CD14-positive monocyte (primary cell): Measurements from ENCODE around the gene SEPTIN5. TPM values are rescaled to one million over a fixed set of nuclear protein-coding genes. Genes with fewer than 3 reads are reported as not detected.

ENCODE experiments used
- DNase-seq, 3 donors: peaks; one replicate each; pipeline ENCODE4 v3.0.0-alpha.2; 2011 to 2022
- H2AFZ ChIP-seq: 2 replicates; pipeline ENCODE4 v1.6.0; 2012; ENCODE audit warnings: mild to moderate bottlenecking, low read depth, low read length, inconsistent platforms; ENCODE audit not compliant: insufficient read depth, poor library complexity, severe bottlenecking
- H3K27ac ChIP-seq, 2 donors: 1 replicate in 1 of 2; 2 replicates in 1 of 2; pipeline ENCODE4 v1.5.1; 2012 to 2013; ENCODE audit warnings: low read length in 2 of 2, control low read depth in 1 of 2, inconsistent platforms in 1 of 2, low read depth in 1 of 2, mild to moderate bottlenecking in 1 of 2
- H3K27me3 ChIP-seq, 2 donors: one replicate each; pipeline versions ENCODE4 v1.6.0 to v1.6.1; 2011 to 2013; ENCODE audit warnings: low read length in 2 of 2; ENCODE audit not compliant: control insufficient read depth in 2 of 2, insufficient read depth in 2 of 2
- H3K36me3 ChIP-seq, 2 donors: replicated peaks in 1 of 2; 1 replicate in 1 of 2; 2 replicates in 1 of 2; pipeline versions ENCODE4 v1.5.1 to v1.6.1; 2012 to 2013; ENCODE audit warnings: low read length in 2 of 2, control low read depth in 1 of 2, inconsistent platforms in 1 of 2, mild to moderate bottlenecking in 1 of 2; ENCODE audit not compliant: insufficient read depth in 2 of 2, control insufficient read depth in 1 of 2
- H3K4me1 ChIP-seq, 2 donors: 1 replicate in 1 of 2; 2 replicates in 1 of 2; pipeline versions ENCODE4 v1.5.1 to v1.6.1; 2012 to 2013; ENCODE audit warnings: low read length in 2 of 2, control low read depth in 1 of 2, inconsistent platforms in 1 of 2, mild to moderate bottlenecking in 1 of 2, moderate library complexity in 1 of 2; ENCODE audit not compliant: insufficient read depth in 2 of 2, control insufficient read depth in 1 of 2
- H3K4me2 ChIP-seq: replicated peaks from 2 replicates; pipeline ENCODE3; 2012; ENCODE audit warnings: low read length, moderate library complexity, mild to moderate bottlenecking; ENCODE audit not compliant: poor library complexity, severe bottlenecking; ENCODE audit errors: extremely low read depth
- H3K4me3 ChIP-seq, 3 experiments: fragments of 200-600 bp in 1 of 3; sonication (generic) in 1 of 3; replicated peaks in 1 of 3; 1 replicate in 2 of 3; 2 replicates in 1 of 3; pipeline ENCODE4 v1.5.1; 2011 to 2013; ENCODE audit warnings: low read length in 3 of 3, mild to moderate bottlenecking in 3 of 3, control low read depth in 2 of 3, low read depth in 2 of 3, inconsistent platforms in 1 of 3, moderate library complexity in 1 of 3
- H3K79me2 ChIP-seq: 2 replicates; pipeline ENCODE4 v1.6.0; 2012; ENCODE audit warnings: mild to moderate bottlenecking, control low read depth, inconsistent platforms, low read length, moderate library complexity; ENCODE audit not compliant: insufficient read depth
- H3K9ac ChIP-seq: 2 replicates; pipeline ENCODE4 v1.6.0; 2017; ENCODE audit warnings: low read length, mild to moderate bottlenecking; ENCODE audit not compliant: insufficient read depth, poor library complexity, severe bottlenecking
- H3K9me3 ChIP-seq, 2 donors: replicated peaks in 1 of 2; 1 replicate in 1 of 2; 2 replicates in 1 of 2; pipeline versions ENCODE4 v1.5.1 to v1.6.1; 2012 to 2013; ENCODE audit warnings: low read length in 2 of 2, control low read depth in 1 of 2; ENCODE audit not compliant: control insufficient read depth in 1 of 2, insufficient read depth in 1 of 2
- H4K20me1 ChIP-seq: 2 replicates; pipeline ENCODE4 v1.6.0; 2012; ENCODE audit warnings: mild to moderate bottlenecking, low read length, control low read depth, moderate library complexity; ENCODE audit not compliant: insufficient read depth
- H3K27ac Mint-ChIP-seq, 7 donors: one replicate each; pipeline ENCODE4 v1.8.0; 2020; ENCODE audit warnings: mild to moderate bottlenecking in 7 of 7, mixed read lengths in 7 of 7, moderate library complexity in 6 of 7, inconsistent platforms in 2 of 7
- H3K27me3 Mint-ChIP-seq, 3 donors: one replicate each; pipeline ENCODE4 v1.8.0; 2021 to 2022; ENCODE audit warnings: low read depth in 3 of 3, mild to moderate bottlenecking in 3 of 3, mixed read lengths in 3 of 3, moderate library complexity in 3 of 3, inconsistent platforms in 1 of 3
- H3K36me3 Mint-ChIP-seq, 2 donors: one replicate each; pipeline ENCODE4 v1.8.0; 2020; ENCODE audit warnings: mixed read lengths in 2 of 2, inconsistent platforms in 1 of 2, mild to moderate bottlenecking in 1 of 2
- H3K4me1 Mint-ChIP-seq: one replicate; pipeline ENCODE4 v1.8.0; 2020; ENCODE audit warnings: mild to moderate bottlenecking, mixed read lengths
- H3K4me3 Mint-ChIP-seq, 2 donors: one replicate each; pipeline ENCODE4 v1.8.0; 2020; ENCODE audit warnings: mild to moderate bottlenecking in 2 of 2, mixed read lengths in 2 of 2, moderate library complexity in 1 of 2
- H3K9me3 Mint-ChIP-seq, 7 donors: one replicate each; pipeline ENCODE4 v1.8.0; 2020 to 2022; ENCODE audit warnings: mixed read lengths in 7 of 7, mild to moderate bottlenecking in 6 of 7, moderate library complexity in 6 of 7, inconsistent platforms in 2 of 7
- WGBS: methylation state at CpG from one replicate; pipeline ENCODE4 v1.1.5; 2013; ENCODE audit warnings: missing lambda C conversion rate; ENCODE audit not compliant: insufficient coverage; 5-methylcytosine and 5-hydroxymethylcytosine counted together
- intact Hi-C, 2 donors: fragments of 100-400 bp; cut with micrococcal nuclease; formaldehyde crosslinking; loops; one replicate each; pipeline versions ENCODE4 v1.15.0 to v1.15.1; 2023
- polyA plus RNA-seq, 3 donors: library from polyadenylated mRNA; depleted of rRNA in 1 of 3; unstranded in 2 of 3; stranded (reverse) in 1 of 3; fragments of 300-500 nt in 2 of 3; fragments of >200 nt in 1 of 3; fragmentation: Illumina TruSeq in 2 of 3; gene quantifications; 1 replicate in 2 of 3; 2 replicates in 1 of 3; pipeline ENCODE4 v1.2.3, GENCODE V29; 2012 to 2021
- TF ChIP-seq, protein P1 (sequence below): fragments of 200-600 bp; IDR thresholded peaks from one replicate; pipeline ENCODE4 v1.8.0; 2022; ENCODE audit warnings: antibody characterized with exemption, mild to moderate bottlenecking

The SEPTIN5 gene
- polyA plus RNA-seq, 3 donors, result 0.50 to 0.64 TPM; not detected in 1

DNA sequence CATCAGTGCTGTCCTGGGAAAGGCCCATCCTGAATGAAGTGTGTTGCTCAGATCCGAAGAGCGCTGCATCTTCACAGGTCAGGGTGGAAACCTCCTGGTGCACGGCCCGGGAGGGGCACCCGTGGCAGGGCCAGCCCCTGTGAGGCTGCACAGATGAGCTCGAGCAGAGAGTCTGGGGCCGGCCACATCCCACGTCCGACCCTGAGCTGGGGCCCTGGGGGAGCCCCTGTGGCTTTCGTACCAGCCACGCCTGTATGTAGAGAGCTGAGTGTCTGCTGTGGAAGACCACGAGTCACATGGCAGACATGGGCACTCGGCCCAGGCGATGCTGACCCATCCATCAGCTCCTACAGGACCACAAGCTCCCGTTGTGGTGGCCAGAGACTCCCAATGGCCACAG, 24.9 kb upstream of the SEPTIN5 start:
- DNase-seq, result no peak
- Mint-ChIP-seq H3K27me3 (peaks cover 0 to 3% (median 0%) of the 10 kb centered on the region in 3 donors), H3K27ac (no peak overlapping the region), H3K4me1 (peaks cover 48% of the 10 kb centered on the region), H3K4me3 (no peak overlapping the region), H3K9me3 (peaks cover 0 to 2% (median 0%) of the 10 kb centered on the region in 7 donors), H3K36me3 (no peaks in the 10 kb centered on the region)
- Histone ChIP-seq H3K27ac (no peak overlapping the region), H4K20me1 (no peaks in the 10 kb centered on the region), H3K9me3 (no peaks in the 10 kb centered on the region), H3K4me1 (peaks cover 42 to 43% of the 10 kb centered on the region in 2 donors), H3K4me2 (peak overlapping the region; percentile 2), H3K9ac (no peak overlapping the region), H3K79me2 (no peaks in the 10 kb centered on the region), H3K4me3 (peak overlapping the region in 1 of 3 experiments; percentile 58), H2AFZ (peak overlapping the region; percentile 59), H3K36me3 (no peaks in the 10 kb centered on the region), H3K27me3 (no peaks in the 10 kb centered on the region)
- WGBS, result 39% methylated on average over 13 of the region's 15 CpGs
- intact Hi-C loops, result no loop called here
- TF ChIP-seq, protein P1, sequence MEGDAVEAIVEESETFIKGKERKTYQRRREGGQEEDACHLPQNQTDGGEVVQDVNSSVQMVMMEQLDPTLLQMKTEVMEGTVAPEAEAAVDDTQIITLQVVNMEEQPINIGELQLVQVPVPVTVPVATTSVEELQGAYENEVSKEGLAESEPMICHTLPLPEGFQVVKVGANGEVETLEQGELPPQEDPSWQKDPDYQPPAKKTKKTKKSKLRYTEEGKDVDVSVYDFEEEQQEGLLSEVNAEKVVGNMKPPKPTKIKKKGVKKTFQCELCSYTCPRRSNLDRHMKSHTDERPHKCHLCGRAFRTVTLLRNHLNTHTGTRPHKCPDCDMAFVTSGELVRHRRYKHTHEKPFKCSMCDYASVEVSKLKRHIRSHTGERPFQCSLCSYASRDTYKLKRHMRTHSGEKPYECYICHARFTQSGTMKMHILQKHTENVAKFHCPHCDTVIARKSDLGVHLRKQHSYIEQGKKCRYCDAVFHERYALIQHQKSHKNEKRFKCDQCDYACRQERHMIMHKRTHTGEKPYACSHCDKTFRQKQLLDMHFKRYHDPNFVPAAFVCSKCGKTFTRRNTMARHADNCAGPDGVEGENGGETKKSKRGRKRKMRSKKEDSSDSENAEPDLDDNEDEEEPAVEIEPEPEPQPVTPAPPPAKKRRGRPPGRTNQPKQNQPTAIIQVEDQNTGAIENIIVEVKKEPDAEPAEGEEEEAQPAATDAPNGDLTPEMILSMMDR, result no peak

- Histone ChIP-seq H3K9ac (no peak overlapping the region), H3K4me2 (no peak overlapping the region), H3K4me1 (peaks cover 42 to 43% of the 10 kb centered on the region in 2 donors), H3K79me2 (no peaks in the 10 kb centered on the region), H3K9me3 (no peaks in the 10 kb centered on the region), H4K20me1 (no peaks in the 10 kb centered on the region), H3K27ac (peak overlapping the region in 1 of 2 donors; percentile 3), H3K36me3 (no peaks in the 10 kb centered on the region), H3K27me3 (no peaks in the 10 kb centered on the region), H2AFZ (peak overlapping the region; percentile 17), H3K4me3 (no peak overlapping the region)
- peaks cover 0 to 1% (median 0%) of the 10 kb centered on the region in 3 donors for H3K27me3 Mint-ChIP-seq
- no peaks in the 10 kb centered on the region for H3K36me3 Mint-ChIP-seq
- TF ChIP-seq, protein P1, result no peak
- H3K9me3 Mint-ChIP-seq, result peaks cover 0 to 2% (median 0%) of the 10 kb centered on the region in 7 donors
- peak overlapping the region in 1 of 2 donors; percentile 45 for H3K4me3 Mint-ChIP-seq
- H3K4me1 Mint-ChIP-seq, result peaks cover 49% of the 10 kb centered on the region
- 95% methylated on average over 6 of the region's 9 CpGs for WGBS
- no peak for DNase-seq
- H3K27ac Mint-ChIP-seq, result no peak overlapping the region
- intact Hi-C loops, result no loop called here
Measured at GRCh38 chr22:19691007-19691720, 23.1 kb upstream of the SEPTIN5 start.
